Stromal cell of bone marrow (primary cell): ENCODE data around the gene CYP11A1.

Source experiments
- DNase-seq: peaks from one replicate; pipeline ENCODE4 v3.0.0-alpha.2; 2012; ENCODE audit warnings: low read depth

CYP11A1 gene

GRCh38 chr15:74367296-74367854 lies at the start of gene CYP11A1:
Gene CYP11A1, minus strand, starts transcription at chr15:74367646. Its CDS starts 61 bp downstream, at chr15:74367585.
- no peak for DNase-seq

DNA sequence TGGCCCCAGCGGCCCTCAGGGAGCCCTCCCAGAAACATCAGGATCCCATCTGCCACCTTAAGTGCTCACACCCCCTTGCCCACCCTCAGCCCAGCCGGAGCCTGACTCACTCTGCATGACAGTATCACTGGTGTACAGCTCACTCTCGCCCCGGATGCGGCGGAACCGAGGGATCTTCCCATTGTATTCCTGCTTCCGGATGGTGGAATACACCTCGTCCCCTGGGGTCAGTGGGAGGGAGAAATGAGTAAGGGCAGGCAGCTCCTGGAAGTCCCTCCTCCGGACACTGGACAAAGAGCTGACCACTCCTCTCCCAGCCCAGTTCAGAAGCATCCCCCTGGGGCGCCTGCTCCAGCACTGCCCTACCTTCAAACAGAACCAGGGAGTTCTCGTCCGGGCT lies 49.8 kb upstream of the CYP11A1 start:
- peak; percentile 76 for DNase-seq

GRCh38 chr15:74415966-74416916 lies 48.8 kb upstream of the CYP11A1 start:
- DNase-seq: no peak

DNA sequence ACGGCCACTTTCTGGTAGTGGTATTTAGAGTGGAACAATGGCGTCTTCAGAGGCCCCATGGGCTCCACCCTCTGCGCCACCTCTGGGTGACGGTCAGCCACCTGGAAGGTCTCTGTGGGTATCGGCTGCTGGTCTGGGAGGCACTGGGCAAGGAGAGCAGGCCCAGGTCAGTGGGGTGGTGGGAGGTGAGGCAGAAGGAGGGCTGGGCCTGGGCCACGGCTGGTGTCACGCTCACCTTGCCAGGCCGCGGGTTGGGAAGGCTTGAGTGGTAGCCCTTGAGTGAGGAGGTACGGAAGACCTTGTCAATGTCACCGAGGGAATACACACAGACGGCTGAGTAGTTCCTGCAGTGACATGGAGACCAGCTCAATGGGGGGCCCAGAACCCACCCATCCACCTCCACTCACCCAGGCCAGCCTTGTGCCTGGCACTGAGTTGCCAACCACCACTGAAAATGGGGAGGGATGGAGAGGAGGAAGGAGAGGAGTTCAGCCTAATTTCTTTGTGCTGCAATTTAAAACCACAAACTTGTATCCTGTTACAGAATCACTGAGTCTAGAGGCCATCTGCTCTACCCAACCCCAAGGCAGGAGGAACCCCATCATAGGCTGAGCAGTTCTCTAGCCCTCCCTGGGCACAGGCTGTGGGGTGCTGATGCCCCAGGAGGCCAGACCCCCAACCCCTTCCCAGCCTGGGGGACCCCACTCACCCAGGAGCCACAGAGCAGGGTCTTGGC lies 47.3 kb upstream of the CYP11A1 start:
- DNase-seq: no peak

- DNase-seq: no peak
Measured at GRCh38 chr15:74414081-74414580, 46.7 kb upstream of the CYP11A1 start.

- no peak for DNase-seq
Measured at GRCh38 chr15:74413350-74414080, 46.1 kb upstream of the CYP11A1 start.

DNA sequence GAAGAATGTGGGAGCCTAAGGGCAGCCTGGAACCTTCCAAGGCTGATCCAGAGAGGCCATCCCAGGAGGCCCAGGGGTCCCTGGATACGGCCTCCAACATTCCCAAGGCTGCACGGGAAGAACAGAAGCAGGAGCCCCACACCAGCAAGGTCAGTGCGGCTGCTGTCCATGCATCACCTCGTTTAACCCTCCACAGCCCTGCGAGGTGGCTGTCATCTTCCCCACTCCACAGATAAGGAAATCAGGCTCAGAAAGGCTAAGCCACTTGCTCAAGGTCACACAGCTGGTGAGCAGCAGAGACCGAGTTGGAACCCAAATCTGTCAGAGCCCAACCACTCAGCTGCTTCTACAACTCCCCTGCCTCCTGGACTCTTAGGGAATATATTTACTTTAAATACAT lies 44.7 kb upstream of the CYP11A1 start:
- DNase-seq: no peak

DNA sequence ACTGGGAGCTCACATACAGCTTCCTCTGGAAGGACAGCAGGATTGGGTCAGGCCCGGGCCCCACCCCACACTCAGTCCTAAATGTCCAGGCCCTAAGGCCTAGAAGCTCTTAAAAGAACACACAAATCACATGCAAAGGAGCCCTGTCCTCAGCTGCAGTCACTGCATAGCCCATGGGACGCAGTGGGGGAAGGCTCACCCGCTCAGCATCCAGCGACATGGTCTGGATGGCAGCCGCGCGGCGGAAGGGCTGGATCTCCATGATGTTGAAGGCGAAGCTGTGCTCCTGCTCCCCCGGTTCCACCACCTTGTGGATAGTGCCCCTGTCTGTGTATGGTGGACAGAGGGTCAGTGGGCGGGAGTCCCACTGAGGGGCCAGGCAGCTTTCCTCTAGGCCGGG lies 44.2 kb upstream of the CYP11A1 start:
- DNase-seq: no peak

GRCh38 chr15:74410502-74410901 lies 43.1 kb upstream of the CYP11A1 start:
- DNase-seq: no peak

- DNase-seq: no peak
Measured at GRCh38 chr15:74409225-74409624, 41.8 kb upstream of the CYP11A1 start.

GRCh38 chr15:74408815-74409214 lies 41.4 kb upstream of the CYP11A1 start:
- DNase-seq: no peak

DNA sequence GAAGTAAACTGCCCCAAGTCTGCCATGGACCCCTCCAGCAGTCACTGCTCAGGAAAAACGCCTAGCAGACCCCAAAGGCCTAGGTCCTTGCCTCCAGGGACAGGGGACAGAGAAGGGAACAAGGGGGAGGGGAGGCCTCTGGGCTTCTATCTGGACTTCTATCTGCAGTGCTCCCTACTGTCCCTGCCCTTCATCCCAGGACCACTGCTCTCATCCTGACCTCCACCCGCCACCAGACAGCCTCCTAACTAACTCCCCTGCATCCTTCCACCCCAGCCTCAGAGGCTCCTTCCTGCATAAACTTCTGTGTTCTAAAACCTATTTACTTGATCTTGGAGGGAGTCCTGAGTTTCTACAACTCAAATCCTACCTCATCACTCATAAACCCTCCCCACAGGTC lies 40.9 kb upstream of the CYP11A1 start:
- DNase-seq: no peak

DNA sequence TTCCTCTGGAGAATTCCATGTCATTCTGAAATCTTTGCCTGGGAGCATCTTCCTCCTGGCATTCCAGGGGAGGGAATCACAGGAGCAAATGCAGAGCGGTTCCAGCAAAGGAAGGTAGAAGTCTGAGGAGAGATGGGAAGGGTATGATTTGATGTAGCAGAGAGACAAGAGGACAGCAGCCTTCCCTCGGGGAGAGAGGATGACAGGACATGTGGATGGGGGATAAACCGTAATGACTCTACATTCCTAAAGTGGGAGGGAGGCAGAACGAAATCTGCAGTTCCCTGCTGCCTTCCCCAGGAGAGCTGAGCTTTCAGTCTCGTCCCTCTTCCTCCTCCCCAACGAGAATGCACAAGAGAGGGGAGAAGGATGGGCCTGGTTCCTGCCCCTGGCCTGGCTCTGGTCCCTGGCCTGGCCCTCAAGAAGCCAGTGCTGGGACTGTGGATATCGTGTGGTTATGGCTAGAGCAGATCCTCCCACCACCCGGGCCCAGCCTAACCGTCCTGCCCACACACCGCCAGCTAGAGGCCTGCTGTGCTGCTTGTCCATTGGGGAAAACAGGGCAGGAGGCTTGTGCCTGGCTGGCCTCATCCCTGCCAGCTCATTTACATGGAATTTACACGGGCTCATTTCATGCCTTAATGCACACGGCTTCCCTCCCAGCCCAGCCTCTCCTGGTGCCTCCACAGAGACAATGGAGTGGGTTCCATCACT lies 39.7 kb upstream of the CYP11A1 start:
- DNase-seq: peak; percentile 81

GRCh38 chr15:74406517-74406916 lies 39.1 kb upstream of the CYP11A1 start:
- no peak for DNase-seq

DNA sequence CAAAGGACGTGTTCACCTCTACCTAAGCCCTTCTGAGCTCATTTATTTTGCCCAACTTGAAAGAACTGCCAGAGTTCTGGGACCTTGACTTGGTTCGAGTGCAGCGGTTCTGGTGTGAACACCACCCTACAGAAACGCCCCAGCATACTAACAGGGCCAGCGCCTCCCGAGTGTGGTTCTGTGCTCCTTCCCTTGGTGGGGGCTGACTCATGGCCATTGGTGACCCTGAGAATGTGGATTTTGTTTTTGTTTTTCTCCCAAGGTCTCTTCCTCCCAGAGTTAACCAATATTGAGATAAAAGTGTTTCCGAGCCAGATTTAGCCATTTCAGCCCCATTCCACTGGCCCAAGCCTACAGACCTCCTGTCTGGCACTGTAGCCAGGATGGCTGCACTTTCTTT lies 38.4 kb upstream of the CYP11A1 start:
- no peak for DNase-seq

DNA sequence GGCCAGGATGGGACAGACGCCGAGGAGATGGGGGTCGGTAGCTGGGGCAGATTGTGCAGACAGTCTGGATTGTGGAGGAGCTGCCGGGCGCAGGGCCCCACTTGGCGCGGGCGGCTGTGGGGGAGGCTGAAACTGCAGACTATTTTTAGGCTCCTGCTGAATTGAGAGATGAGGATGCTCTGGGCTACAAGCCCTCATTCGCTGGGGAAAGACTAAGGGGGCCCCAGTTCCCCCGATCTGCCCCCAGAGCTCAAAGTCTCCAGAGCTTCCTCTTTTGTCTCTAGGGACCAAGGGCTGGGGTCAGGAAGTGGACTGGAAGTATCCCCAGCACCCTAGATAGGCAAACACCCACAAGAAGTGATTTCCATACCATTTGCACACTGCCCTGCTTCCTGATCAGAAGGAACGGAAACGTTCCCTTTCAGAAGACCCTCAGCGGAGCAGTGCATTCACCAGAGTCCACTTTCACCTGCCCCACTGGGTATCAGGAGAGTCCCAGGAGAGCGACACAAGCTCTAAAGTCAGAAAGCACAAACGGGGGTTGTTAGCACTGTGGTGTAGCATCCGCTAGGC lies 36.6 kb upstream of the CYP11A1 start:
- DNase-seq: no peak

- no peak for DNase-seq
Measured at GRCh38 chr15:74403588-74403919, 36.1 kb upstream of the CYP11A1 start.

- DNase-seq: no peak
Measured at GRCh38 chr15:74402873-74403587, 35.6 kb upstream of the CYP11A1 start.

DNA sequence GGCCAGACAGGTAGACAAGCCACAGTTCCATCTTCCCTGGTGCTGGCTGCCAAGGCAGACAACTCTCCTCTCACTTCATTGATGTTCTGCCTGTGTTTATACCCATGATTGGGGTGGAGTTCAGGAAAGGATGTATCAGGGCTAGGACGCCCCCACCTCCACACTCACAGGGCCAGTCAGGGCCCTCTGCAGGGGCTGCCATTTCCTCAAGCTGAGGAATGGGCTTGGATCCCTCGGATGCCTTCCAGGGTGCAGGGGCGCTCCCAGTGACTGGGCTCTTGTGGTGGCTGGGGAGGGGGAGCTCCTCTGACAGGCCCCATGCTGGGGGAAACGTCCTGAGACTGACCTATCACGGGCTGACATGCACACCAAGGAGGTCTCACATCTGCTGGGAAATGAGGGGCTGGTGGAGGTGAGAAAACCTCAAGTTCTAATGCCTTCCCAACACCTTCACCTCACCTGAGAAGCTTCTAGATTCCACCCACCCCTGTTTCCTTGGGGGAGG lies 34.9 kb upstream of the CYP11A1 start:
- DNase-seq: no peak
